Fibroblast of skin of right biceps (primary cell): ENCODE results near the gene RPS6KC1.
"Not testable (repeated sequence)": the region's sequence is repeated elsewhere in the genome, so short reads cannot be mapped to it uniquely, and the experiment has no call there.

ENCODE experiments used
- DNase-seq: peaks from one replicate; pipeline ENCODE4 v3.0.0-alpha.2; 2013

The RPS6KC1 gene, protein sequence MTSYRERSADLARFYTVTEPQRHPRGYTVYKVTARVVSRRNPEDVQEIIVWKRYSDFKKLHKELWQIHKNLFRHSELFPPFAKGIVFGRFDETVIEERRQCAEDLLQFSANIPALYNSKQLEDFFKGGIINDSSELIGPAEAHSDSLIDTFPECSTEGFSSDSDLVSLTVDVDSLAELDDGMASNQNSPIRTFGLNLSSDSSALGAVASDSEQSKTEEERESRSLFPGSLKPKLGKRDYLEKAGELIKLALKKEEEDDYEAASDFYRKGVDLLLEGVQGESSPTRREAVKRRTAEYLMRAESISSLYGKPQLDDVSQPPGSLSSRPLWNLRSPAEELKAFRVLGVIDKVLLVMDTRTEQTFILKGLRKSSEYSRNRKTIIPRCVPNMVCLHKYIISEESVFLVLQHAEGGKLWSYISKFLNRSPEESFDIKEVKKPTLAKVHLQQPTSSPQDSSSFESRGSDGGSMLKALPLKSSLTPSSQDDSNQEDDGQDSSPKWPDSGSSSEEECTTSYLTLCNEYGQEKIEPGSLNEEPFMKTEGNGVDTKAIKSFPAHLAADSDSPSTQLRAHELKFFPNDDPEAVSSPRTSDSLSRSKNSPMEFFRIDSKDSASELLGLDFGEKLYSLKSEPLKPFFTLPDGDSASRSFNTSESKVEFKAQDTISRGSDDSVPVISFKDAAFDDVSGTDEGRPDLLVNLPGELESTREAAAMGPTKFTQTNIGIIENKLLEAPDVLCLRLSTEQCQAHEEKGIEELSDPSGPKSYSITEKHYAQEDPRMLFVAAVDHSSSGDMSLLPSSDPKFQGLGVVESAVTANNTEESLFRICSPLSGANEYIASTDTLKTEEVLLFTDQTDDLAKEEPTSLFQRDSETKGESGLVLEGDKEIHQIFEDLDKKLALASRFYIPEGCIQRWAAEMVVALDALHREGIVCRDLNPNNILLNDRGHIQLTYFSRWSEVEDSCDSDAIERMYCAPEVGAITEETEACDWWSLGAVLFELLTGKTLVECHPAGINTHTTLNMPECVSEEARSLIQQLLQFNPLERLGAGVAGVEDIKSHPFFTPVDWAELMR

DNA sequence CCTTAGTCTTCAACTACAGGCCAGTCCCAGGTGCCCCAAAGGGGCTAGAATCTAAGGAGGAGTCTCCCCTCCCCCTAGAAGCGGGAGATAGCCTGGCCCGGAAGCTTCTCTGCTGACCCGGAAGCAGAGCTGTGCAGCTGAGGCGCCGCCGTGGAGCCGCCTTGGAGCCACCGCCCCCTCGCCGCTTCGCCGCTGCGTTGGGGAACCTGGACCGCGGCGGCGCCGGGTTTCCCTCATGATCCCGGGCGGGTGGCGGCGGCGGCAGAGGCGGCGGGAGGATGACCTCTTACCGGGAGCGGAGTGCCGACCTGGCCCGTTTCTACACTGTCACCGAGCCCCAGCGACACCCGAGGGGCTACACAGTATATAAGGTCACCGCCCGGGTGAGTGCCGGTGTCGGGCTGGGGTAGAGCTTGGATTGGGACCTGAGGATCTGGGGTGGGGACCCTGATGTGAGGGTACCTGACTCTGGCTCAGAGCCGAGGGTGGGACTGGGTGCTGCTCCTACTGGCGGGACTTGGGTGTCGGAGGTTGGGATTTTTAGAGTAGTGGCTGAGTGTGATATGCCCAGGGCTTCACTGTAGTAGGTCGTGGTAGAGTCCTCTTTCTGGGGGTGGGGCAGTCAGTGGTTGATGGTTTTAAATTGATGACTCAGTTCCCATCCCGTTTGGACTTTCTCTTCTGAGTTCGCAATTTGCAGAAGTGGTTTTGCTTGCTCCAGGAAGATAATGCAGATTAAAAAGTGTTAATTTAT is at the start of gene RPS6KC1:
TSS of gene RPS6KC1 (plus strand) at position 115 of the 754 bp plus-strand sequence. CDS start at position 279, 164 bp downstream.
- DNase-seq, result peak; percentile 85

DNA sequence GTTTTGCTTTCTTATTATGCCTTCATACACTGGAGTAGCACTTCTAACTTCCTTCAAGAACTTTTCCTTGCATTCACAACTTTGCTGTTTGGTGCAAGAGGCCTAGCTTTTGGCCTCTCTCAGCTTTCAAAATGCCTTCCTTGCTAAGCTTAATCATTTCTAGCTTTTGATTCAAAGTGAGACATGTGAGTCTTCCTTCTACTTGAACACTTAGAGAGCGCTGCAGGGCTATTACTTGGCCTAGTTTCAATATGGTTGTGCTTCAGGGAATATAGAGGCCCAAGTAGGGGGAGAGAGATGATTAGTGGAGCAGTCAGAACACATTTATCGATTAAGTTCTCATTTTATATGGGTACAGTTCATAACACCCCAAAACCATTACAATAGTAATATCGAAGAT is 47.8 kb upstream of the RPS6KC1 start:
- no peak for DNase-seq

DNA sequence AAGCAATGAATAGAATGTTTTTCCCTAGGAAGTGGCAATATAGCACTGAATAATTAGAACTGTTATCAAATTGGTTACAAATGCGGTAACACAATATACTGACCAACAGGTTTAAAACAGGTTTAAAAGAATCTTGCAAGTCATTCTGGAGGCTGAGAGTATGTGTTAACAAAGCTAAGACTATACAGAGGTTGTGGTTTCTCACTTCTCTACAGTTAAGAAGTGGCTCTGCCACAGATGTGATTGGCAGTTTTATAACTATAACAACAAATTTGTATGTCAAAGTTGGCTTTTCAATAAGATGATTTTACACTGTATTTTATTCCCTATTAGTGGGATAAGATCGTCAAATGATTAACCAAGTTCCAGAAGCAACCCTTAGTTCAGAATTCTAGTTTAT is 42.5 kb upstream of the RPS6KC1 start:
- DNase-seq, result no peak

DNA sequence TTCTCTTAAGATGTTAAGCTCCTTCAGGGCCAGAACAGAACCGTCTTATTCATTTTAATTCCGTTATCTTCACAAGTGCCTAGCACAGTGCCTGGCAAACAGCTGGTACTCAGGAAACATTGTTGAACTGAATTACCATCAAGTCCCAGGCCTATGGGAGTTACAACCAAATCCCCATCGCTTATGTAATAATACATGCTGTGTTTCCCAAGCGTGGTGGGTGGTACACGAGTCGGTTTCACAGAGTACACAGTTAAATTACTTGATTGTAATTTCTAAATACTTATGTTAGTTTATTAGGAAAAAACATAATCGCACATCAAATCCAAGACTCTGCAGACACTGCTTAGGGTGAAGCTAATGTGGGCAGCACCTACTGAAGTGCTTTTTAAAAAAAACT is 36.4 kb upstream of the RPS6KC1 start:
- DNase-seq, result peak; percentile 8

DNA sequence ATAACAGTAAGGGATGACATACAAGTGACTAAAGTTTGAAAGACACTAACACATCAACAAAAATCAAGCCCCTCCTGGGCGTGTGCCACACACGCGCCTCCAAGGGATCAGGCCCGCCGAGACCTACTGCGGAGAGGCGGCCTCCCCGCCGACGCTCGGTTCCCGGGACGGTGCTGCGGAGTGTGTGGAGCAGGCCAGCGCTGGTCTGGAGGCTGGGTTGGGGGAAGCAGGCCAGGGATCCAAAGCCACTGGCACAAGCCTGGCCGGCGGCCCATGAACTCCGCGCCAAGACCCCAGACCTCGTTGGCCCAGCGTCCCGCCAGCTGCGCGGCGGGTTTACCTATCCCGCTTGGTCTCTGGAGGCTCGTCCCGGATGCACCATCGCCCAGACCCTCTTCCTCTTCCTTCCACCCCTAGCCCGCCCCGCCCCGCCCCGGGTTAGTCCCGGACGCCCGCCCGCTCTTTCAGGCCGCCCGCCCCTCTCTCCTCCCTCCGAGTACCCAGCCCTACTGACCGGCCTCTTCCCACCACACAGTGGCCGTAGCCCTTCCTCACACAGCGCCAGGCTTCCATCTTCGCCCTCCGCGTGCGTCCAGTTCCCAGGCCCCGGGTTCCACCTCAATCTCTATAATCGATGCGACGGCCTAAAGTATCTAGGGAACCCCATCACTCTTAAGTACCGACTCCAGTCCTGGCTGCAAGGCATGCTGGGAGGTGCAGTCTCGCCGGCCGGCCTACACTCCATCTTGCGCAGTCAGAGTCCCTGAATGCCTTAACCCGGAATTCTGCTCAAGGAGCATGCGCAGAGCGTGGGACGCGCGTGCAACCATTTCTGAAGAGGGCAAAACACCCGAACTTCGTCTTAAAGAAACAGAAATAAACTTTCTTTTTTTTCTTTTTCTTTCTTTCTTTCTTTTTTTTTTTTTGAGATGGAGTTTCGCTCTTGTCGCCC is 35.7 kb upstream of the RPS6KC1 start, which contains the start of gene ANGEL2:
TSS of gene ANGEL2 (minus strand) at position 769 of the 952 bp plus-strand sequence. CDS start at position 573, 196 bp downstream.
- peak; percentile 98 for DNase-seq

DNA sequence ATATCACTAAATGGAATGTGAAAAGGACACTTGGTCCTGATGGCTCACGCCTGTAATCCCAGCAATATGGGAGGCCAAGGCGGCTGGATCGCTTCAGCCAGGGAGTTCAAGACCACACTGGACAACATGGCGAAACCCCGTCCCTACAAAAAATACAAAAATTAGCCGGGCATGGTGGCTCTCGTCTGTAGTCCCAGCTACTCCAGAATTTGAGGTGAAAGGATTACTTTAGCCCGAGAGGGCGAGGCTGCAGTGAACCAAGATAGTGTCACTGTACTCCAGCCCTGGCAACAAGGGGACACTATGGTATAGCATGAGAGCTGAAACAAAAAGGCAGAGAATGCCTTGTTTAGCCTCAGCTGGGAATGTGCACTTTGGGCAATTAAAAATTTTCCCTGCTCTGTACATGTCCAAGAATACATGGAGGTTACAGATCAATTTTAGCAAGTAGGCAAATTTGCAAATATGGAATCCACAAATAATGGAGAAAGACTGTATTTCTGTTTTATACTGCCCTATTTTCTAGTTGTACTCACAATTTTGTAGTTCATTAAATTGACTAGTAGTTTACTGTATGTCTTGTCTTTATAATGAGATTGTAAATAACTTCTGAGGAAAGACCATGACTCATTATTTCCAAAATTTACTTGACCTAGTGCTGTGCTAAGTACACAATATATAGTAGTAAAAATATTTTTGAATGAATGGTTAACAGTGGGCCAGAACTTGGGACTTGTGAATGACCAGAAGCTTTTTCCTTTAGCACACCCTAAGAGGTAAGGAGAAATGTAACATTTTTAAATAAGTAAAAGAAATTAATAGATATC is 33.4 kb upstream of the RPS6KC1 start:
- DNase-seq, result no peak

DNA sequence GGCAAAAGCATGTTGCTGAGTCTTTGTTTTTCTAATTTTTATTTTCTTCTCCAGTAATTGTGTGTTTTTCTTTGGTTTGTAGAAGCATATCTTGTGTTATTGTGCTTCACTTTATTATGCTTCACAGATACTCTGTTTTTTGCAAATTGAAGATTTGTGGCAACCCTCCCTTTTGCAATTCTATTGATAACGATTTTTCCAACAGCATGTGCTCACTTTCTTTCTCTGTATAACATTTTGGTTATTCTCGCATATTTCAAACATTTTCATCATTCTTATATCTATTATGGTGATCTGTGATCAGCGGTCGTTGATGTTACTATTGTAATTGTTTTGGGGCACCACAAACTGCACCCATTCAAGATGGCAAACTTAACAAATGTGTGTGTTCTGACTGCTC is 31.6 kb upstream of the RPS6KC1 start:
- DNase-seq, result no peak

DNA sequence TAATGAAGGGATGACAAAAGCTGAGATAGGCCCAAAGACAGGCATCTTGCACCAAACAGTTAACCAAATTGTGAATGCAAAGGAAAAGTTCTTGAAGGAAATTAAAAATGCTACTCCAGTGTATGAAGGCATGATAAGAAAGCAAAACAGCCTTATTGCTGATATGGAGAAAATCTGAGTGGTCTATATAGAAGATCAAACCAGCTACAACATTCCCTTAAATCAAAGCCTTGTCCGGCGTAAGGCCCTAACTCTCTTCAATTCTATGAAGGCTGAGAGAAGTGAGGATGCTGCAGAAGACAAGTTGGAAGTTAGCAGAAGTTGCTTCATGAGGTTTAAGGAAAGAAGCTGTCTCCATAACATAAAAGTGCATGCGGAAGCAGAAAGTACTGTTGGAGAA is 31.0 kb upstream of the RPS6KC1 start:
- DNase-seq, result no peak

DNA sequence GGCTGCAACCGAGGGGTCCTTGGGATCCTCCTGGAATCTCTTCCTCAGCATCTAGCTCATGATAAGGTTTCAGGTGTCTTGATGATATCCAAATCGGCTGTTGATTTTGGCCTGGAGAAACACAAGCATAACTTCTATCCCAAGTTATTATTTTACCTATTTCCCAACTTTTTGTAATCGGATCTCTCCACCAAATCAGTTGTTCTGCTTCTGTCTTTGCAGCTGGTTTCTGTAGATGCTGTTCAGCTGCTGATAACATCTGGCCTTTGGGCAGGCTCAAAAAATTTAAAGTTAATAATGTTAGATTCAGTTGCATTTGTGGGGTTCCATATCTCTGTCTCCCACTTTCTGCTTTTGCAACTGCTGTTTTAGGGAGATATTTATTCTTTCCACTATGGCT is 24.0 kb upstream of the RPS6KC1 start:
- DNase-seq, result not testable (repeated sequence)

DNA sequence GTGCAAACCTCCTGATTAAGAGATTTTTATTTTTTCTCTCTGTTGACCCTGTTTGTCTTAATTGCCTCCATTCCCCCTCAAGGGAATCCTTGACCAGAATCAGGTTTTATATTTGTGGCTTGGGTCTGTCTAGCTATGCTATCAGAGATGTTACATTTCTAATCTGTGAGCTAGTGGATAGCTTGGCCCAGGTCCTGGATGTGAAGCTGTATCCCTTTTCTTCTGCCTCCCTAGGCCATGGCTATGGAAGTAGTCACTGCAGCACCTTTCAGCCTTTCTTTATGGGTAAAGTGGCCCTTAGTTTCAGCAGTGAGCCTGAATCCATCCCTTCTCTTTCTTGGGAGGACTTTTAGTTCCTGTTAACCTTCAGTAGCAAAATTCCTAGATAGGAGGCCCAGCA is 18.4 kb upstream of the RPS6KC1 start:
- no peak for DNase-seq

DNA sequence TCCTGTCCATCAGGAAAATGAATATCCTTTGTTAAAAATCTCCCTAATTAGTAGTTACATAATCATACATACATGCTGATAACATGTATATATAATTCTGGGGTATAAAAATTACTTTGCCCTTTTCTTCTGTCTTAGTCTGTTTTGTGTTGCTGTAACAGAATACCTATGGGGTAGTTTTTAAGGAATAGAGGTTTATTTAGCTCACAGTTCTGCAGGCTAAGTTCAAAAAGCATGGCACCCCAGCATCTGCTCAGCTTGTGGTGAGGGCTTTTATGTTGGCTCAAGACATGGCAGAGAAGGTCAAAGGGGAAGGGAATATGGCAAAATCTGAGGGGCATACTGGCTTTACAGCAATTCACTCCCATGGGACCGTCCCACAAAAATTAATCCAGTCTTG is 16.3 kb upstream of the RPS6KC1 start:
- DNase-seq, result no peak

DNA sequence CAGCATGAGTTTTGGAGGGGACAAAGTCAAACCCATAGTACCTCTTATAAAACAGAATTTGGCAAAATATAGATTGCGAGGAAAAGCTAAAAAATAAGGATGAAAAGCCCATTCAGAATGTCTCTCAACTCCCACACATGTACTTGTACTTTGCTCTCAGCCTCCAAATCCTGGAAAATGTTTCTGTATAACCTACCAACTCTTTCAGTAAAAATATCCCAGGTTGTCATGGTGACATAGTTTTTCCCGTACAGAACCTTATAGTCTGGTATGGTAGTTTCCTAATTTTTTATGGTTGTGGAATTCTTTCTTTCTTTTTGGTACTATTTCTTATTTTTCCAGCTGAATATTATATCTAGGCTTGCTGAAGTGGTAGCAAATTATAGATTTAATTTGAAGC is 15.5 kb upstream of the RPS6KC1 start:
- DNase-seq, result no peak

DNA sequence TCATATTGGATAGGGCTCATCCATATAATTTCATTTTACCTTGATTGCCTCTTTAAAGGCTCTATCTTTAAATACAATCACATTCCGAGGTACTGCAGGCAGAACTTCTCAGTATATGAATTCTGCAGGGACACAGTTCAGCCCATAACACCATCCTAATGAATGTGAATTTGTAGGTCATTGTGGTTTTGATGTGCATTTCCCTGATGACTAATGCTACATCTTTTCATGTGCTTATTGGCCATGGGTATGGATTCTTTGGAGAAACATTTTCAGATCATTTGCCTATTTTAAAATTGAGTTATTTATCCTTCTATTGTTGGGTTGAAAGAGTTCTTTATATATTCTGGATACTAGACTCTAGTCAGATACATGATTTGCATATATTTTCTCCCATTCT is 9.6 kb upstream of the RPS6KC1 start:
- peak; percentile 77 for DNase-seq

DNA sequence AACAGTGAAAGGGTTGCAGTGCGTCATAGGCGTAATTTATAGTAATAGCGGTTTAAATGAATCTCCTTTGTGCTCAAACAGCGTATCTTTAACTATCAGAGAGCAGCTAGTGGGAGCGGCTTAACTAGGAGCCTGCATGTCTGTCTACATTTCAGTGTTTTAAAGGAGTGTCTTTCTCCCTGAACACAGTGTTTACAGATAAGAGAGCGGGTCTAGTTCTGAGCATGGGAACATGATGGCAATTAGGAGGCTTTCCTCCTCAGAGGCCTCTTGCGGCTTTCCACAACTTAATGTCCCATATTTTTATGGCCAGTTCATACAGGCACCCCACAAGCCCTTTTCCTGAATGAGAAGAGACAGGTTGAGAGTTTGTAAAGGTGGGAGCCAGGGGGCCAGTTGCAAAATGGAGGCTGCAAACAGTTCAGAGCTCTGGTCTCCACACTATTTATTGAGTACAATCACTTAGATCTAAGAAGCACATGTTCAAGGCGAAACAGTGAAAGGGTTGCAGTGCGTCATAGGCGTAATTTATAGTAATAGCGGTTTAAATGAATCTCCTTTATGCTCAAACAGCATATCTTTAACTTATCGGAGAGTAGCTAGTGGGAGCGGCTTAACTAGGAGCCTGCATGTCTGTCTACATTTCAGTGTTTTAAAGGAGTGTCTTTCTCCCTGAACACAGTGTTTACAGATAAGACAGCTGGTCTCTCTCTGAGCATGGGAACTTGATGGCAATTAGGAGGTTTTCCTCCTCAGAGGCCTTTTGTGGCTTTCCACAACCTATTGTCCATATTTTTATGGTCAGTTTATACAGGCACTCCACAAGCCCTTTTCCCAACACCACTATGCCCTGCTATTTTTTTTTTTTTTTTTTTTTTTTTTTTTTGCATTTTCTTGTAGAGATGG is 5.5 kb upstream of the RPS6KC1 start:
- DNase-seq, result not testable (repeated sequence)

DNA sequence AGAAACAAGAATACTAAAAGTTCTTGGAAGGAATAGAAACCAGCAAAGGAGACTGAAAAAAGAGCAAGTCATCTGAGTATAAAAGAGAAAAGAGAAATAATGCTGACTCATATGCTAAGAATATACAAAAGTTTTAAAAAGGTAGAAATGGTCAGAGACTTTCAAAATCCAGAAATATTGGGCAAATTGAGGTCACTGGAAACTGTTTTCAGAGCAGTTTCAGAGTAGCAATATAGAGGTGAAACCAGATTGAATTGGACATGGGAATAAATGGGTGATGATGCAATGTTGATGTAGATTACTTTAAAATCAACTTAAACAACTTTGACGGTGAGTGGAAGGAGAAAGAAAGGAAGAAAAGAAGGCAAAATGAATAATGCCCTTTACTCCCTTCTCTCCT is 1.8 kb upstream of the RPS6KC1 start:
- no peak for DNase-seq

DNA sequence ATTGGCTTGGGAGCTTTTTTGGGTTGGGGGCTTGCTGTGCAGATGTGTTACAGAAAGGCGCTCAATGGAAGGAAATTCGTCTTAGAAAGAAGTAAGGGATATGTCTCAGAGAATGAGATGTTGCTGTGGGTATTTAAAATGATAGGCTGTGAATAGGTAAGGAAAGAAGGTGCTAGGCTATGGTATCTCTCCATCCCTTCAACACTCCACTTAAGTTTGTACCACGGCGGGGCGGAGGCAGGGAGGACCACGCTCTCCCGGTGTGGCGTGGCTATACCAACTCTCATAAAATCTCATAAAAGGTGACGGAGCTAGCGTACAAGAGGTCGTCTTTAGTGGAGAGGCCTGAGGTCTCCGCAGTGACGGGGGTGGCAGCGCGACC is 305 bp upstream of the RPS6KC1 start:
- no peak for DNase-seq

DNA sequence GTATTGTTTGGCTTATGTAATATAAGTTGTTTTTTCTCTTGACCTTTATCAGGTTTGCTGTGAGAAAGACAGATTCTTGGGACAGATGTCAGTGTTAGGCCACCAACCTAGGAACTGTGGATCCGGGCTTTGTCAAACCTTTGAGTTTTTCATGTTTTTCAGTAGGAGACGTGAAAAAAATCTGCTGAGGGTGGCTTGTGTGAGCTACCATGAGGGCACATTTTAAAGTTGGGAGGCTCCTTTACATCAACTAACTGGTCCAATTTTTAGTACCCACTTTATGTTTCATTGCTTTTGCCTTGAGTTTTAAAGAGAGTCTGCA is 801 bp downstream of the RPS6KC1 start:
- DNase-seq, result no peak

DNA sequence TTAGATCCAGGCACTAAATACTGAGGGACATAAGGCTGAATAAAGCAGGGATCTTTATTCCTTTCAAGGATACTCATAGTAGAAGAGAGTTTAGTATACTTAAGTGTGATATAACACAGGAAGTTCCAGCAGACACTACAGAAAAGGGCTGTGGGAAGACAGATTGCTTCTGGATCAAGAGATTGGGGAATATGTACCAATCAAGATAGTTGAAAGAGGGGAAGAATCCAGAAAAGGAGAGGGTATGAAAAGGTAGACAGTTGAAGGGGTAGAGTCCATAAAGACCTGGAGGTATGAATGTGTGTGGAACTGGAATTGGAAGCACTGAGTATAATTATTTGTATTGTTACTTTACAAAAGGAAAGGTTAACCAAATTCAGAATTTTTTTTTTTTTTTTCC is 2.4 kb downstream of the RPS6KC1 start:
- DNase-seq, result no peak

DNA sequence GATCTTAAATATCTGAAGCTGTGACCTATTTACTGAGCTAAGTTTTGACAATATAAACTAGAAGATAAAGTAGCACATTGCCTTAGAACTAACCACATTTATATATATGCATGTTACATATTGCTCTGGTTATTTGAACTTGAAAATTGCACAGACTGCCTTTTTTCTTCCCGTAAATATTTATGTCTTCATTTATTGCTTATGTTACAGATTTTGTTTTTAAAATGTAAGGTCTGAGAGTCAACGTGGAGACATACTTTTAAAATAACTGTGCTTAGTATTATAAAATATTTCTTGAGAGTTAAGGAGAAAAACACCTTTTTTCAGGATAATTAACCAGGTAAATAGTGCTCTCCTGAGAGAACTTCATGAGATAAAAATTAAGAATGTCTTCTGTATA is 3.1 kb downstream of the RPS6KC1 start:
- DNase-seq, result no peak
